Glomerular endothelial cell (primary cell): ENCODE measurements around the gene PDE10A. TPM values are rescaled to one million over a fixed set of nuclear protein-coding genes. Genes with fewer than 3 reads are reported as not detected.
A peak's percentile ranks its signal among the peaks of the same experiment; 100 is the strongest.
"Not testable (repeated sequence)": the region's sequence is repeated elsewhere in the genome, so short reads cannot be mapped to it uniquely, and the experiment has no call there.

Source experiments
- DNase-seq: peaks from one replicate; pipeline ENCODE4 v3.0.0-alpha.2; 2011; ENCODE audit warnings: low read depth, low spot score; ENCODE audit errors: extremely low read depth
- total RNA-seq: library from RNA; depleted of rRNA; stranded (reverse); fragments of >200 nt; gene quantifications from 2 replicates; pipeline ENCODE4 v1.2.3, GENCODE V29; 2015

PDE10A gene
- total RNA-seq, 1 donor from 2014 or later: 10.0 TPM

DNA sequence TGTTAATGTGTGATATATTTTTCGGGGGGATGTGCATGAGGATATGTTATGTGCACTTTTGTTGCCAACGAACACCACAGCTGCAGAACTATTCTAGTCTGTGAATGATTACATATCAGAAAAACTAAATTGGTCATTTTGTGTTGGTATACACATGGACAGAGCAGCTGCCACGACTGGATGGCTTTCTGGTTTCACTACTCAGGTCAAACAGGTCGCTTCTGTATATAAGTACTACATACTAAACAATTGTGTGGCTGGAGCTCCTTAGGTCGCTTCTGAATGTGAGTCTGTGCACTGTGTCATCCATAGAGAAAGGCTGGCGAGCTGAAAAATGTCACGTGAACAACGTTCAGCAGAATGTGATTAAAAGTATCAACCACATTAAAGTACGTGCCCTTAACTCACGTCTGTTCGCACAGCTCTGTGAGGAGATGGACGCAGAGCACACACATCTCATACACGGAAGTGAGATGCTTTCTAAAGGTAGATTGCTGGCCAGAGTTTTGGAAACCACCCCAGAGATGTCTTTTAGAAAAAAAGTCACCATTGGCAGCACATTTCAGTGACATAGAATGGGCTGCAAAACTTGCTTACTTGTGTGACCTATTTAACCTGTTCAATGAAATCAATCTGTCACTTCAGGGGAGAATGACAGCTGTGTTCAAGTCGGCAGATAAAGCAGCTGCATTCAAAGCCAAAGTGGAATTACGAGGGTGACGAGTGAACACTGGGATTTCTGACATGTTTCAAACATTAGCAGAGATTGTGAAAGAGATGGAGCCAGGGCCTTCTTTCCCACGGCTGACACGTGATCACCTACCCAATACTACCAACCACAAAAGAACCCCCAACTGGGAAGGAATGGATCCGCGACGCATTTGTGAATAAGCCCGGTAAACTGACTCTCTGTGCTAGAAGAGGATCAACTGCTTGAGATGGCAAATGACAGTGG is 176.6 kb downstream of the PDE10A start:
- no peak for DNase-seq

- DNase-seq: no peak
Observed at GRCh38 chr6:165484178-165484889, 178.7 kb downstream of the PDE10A start.

DNA sequence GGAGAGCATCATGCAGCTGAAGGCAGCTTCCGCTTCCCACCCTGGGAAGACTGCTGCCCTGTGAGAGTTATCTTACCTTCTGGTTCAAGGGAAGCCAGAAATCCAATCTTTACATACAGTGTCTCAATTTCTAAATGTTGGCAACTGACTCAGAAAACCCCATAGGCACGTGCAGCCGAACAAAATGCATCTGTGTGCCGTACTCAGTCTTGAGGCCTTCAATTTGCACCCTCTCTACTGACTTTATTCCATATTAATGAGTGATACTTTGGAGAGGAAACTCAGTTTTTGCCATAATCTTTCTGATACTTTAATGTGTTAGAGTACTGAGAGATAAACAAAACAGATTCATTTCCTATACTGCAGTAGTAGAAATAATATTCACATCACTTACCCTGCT is 181.1 kb downstream of the PDE10A start:
- DNase-seq: no peak

GRCh38 chr6:165480916-165481315 is 182.1 kb downstream of the PDE10A start:
- no peak for DNase-seq

DNA sequence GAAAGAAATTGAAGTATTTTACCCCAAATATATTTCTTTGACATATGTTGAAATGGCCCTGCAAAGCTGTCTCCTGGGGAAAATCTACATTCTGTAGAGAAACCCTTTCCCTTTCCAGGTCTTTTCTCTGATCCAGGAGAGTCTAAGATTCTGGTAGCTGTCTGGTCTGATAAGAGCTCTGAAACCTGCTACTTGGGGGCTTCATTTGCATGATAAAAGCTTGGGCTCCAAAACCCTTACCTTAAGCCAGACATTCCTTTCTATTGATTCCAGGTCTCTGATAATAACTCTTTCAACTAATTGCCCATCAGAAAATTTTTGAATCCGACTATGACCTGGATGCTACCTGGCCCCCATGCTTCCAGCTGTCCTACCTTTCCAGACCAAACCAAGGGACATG is 184.5 kb downstream of the PDE10A start:
- no peak for DNase-seq

DNA sequence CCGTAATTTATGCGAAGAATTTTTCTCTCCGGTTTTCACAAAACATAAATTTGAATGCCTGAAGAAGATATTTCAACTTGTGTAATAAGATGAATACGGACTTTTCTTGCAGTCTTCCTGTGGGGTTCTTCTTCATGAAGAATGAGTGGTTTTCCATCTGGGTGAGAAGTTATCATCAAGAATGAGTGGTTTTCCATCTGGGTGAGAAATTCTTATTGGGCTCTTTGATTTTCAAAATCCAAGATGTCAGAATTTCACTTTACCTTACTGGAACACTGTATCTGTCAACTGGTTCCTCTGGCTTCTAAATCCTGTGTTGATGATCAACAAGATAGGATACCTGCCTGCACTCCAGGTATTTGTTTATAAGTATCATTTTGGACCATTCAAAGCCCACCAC is 193.6 kb downstream of the PDE10A start:
- no peak for DNase-seq

DNA sequence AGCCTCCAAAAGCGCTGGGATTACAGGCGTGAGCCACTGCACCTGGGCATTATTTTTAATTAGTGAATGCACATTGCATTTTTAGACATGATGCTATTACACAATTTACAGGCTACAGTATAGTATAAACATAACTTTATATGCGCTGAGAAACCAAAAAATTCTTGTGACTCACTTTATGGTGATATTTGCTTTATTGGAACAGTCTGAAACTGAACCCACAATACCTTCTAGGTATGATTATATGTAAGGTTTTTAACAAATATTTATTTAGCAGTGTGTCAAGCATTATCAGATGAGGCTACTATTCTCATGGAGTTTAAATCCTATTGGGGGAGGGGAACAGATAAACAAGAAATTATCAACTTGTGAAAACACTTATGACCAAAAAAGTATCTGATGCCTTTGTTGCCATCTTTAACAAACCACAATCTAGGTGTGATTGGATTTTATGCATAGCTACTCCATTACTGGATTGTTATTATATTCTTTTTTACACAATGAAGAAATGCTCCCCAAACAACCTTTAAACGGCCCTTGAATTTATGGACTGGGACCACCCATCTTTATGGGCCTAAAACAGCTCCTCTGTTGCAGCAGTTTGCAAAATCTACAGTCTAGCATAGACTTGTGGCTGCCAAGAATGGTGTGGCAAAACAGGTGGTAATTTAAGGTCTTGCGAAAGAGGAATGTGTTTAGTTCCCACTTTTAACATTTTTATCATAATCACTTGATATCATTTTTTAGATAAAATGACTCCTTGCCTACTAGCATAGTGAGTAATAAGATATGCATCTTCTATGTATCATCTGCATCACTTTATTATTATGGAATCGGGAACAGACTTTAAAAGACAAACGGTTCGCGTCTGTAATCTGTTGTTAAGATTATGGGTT is 194.5 kb downstream of the PDE10A start:
- no peak for DNase-seq

DNA sequence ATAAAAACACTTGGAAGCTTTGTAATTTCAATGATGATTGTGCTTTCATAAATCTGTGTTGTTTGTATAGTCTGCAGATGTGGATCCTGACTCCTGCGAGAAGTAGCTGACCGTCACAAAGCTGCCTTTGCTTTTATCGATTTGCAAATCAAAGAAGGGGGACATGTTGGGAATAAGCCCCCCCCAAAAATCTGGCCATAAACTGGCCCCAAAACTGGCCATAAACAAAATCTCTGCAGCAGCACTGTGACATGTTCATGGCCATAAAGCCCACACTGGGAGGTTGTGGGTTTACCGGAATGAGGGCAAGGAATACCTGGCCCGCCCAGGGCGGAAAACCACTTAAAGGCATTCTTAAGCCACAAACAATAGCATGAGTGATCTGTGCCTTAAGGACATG is 199.5 kb downstream of the PDE10A start:
- DNase-seq: not testable (repeated sequence)

DNA sequence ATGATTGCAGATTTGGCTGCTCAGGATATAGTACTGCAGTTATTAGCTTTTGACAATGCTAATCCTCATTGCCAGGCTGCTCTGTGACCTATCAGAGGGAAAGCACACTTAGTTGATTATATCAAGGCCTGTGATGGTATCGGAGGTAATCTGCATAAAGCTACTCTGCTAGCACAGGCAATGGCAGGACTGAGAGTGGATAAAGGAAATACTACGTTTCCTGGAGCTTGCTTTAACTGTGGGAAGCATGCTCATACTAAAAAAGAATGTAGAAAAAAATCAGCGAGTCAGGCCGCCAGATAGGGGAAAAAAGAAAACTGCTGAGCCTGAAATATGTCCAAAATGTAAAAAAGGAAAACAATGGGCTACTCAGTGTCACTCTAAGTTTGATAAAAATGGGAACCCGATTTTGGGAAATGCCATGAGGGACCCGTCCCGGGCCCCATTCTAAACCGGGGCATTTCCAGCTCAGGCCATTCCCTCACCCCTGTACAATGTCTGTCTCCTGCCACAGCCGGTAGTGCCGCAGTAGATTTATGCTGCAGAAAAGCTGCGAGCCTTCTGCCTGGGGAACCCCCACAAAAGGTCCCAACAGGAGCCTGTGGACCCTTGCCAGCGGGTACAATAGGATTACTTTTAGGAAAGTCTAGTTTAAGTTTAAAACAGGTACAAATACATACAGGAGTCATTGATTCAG is 203.3 kb downstream of the PDE10A start:
- not testable (repeated sequence) for DNase-seq

GRCh38 chr6:165458134-165458533 is 204.9 kb downstream of the PDE10A start:
- DNase-seq: no peak

DNA sequence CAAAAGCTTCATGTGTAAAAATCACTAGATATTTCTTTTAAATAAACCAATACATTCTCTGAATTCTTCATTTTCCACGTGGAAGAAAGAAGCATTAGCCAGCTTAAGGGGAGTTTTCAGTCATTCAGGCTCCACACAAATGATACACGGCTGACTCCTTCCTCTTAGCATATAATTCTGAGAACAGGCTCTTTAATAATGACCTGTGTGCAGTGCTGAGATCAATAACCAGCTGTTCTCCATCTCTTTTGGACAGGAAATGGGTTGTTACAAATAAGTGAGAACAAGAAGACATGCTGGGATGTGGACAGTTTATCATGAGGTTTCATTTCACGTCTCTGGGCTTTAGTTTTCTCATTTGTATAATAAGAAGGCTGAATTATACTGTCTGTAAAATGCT is 206.8 kb downstream of the PDE10A start:
- DNase-seq: no peak

DNA sequence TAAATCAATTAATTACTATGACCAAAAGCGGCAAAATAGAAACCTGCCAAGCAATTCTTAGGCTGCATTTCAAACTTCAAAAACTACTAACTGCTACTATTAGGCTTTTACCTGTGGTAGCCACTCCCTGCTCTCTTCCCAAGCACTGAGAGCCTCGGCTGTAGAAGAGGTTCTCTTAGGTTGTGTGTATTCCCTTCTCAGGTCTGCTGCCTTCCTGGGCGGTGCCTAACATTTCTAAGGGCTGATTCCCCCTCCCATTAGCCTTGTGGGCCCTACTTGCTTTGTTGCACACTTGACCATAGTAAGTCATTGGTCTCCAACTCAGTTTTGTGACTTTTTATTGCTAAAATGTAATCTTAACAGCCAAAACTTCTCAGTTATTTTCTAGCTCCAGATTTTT is 207.6 kb downstream of the PDE10A start:
- DNase-seq: no peak

DNA sequence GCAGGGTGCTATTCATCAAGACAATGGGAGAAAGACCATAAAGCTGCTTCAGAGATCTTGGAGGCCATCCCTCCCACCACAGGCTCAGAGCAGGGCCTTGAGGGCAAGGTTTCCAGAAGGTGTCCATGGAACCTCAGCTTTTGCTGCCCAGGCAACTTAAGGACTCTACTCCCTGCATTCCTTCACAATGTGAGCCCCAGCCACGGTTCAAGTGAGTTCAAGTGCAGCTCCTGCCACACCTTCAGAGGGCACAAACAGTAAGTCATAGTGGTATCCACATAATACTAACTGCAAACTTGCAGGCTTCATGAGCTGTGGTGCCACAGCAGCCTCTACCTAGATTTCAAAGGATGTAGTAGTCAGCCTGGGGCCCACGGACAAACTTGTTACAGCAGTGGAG is 209.6 kb downstream of the PDE10A start:
- no peak for DNase-seq

- no peak for DNase-seq
Observed at GRCh38 chr6:165451838-165452237, 211.2 kb downstream of the PDE10A start.

DNA sequence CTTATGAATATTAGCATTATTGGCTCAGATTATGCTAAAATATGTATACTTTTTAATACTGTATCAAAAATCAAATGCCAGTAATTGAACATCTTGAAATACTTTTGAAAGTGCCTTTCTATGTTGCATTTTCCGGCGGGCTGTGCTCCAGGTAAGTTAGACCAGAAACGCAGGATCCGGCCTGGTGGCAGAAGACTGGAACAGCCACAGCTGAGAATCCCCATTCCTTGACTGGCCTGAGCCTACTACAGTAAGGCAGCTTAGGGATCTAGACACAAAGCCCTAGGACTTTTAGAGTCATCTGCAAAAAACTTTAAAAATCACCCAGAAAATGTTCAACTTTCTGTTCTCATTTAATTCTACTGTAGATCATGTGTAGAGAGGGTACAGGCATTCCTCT is 214.8 kb downstream of the PDE10A start:
- DNase-seq: no peak

GRCh38 chr6:165447141-165447540 is 215.9 kb downstream of the PDE10A start:
- no peak for DNase-seq

- no peak for DNase-seq
Observed at GRCh38 chr6:165446331-165446730, 216.7 kb downstream of the PDE10A start.

DNA sequence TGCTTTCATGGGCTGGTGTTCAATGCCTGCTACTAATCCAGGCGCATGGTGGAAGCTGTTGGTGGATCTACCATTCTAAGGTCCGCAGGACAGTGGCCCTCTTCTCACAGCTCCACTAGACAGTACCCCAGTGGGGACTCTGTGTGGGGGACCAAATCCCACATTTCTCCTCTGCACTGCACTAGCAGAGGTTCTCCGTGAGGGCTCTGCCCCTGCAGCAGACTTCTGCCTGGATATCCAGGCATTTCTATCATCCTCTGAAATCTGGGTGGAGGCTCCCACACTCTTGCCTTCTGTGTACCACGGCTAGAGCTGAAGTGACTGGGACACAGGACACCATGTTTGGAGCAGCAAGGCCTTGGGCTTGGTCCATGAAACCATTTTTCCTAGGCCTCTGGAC is 219.6 kb downstream of the PDE10A start:
- no peak for DNase-seq

- no peak for DNase-seq
Observed at GRCh38 chr6:165441181-165441580, 221.9 kb downstream of the PDE10A start.

- DNase-seq: peak; percentile 57
Observed at GRCh38 chr6:165439928-165440554, 223.0 kb downstream of the PDE10A start.
